Dermis blood vessel endothelial cell (primary cell): Measurements from ENCODE around the gene L3MBTL1. TPM values are rescaled to one million over a fixed set of nuclear protein-coding genes. Genes with fewer than 3 reads are reported as not detected.

Source experiments
- DNase-seq: peaks from one replicate; pipeline ENCODE4 v3.0.0; 2010
- total RNA-seq: library from RNA; depleted of rRNA; stranded (reverse); fragments of >200 nt; gene quantifications from 2 replicates; pipeline ENCODE4 v1.2.3, GENCODE V29; 2014

L3MBTL1 gene
- total RNA-seq, 1 donor from 2014 or later: 8.2 TPM

DNA sequence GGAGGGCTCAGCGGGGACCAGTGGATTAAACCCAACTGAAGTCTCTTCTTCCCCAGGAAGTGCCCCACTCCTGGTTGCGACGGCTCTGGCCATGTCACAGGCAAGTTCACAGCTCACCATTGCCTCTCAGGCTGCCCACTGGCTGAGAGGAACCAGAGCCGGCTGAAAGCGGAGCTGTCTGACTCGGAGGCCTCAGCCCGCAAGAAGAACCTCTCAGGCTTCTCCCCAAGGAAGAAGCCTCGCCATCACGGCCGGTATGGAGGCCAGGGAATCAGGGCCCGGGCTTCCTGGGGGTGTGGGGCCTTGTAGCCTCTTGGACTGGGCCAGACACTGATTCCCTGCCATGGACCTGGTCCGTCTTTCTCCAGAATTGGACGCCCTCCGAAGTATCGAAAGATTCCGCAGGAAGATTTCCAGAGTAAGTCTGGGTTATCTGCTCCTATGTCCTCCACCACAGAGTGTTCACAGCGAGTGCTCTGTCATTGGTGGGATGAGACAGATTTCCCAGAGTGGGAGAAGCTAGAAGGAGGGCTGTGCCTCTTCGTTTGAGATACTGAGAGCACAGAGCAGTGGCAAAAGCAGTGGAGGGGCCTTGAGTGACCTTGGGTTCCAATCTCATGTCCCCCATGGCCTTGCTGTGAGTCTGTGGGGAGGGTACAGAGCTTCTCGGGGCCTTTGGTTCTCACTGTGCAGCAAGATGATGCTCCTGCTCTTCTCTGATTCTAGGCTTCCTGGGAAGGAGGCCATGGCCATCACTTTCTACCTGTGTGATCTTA lies 28.7 kb downstream of the L3MBTL1 start:
- DNase-seq: no peak

DNA sequence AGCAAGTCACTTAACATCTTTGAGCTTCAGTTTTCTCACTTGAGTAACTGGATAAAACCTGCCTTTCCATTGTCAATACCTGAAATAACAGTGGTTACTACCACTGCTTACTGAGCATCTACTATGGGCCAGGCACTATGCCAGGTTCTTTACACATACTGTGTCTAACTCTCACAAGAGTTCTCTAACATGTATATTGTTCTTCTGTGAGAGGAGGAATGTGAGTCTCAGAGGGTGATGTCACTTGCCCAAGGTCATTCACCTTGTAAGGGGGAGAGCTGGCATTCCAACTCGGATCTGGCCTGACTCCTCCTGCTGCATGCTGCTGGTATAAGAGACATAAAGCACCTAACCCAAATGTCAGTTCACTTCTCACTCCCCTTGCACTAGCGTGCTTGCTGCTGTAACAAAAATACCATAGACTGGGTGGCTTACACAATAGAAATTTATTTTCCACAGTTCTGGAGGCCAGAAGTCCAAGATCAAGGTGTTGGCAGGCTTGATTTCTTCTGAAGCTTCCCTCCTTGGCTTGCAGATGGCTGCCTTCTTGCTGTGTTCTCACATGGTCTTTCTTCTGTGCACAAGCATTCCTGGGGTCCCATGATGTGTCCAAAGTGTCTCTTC lies 29.4 kb downstream of the L3MBTL1 start:
- peak; percentile 12 for DNase-seq

DNA sequence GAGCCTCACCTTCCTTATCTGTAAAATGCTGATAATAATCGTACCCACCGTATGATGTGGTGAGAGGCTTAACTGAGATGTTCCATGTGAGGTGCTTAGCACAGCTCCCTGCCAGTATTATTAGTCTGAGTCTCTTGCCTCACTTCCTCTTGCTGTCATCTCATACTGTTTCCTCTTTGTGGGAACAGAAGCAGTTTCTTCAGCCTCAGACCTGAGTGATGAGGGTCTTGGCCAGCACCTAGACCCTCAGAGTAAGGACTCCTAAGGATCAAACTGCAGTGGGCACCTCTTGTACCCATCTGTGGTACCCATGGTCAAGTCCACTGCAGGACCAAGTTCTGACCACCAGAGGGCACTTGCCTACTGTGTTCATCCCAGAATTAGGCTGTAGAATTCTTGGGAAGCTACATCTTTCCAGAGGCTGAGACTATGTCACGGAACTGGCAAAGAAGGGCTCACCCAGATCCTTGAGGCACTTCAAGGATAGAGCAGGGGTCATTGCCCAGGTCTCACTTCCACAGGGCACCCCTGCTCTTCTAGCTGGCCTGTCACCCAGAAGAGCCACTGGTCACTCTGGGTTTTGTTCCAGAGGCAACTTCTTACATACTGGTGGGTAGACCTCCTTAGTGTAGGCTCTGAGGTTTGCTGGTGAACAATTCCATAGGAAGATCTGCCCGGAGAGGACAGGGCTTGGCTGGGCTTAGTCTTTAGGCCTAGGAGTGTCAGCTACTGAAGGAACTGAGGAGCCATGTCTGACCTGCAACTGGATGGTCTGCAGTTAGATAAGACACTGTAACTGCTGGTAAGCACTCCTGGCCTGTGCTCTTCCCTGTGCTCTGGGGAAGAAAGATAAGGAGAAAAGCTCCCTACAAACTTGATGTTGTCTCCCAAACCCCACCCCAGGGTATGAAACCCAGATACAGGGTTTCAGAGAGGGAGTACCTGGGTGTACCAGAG lies 30.7 kb downstream of the L3MBTL1 start:
- DNase-seq: peak; percentile 81

DNA sequence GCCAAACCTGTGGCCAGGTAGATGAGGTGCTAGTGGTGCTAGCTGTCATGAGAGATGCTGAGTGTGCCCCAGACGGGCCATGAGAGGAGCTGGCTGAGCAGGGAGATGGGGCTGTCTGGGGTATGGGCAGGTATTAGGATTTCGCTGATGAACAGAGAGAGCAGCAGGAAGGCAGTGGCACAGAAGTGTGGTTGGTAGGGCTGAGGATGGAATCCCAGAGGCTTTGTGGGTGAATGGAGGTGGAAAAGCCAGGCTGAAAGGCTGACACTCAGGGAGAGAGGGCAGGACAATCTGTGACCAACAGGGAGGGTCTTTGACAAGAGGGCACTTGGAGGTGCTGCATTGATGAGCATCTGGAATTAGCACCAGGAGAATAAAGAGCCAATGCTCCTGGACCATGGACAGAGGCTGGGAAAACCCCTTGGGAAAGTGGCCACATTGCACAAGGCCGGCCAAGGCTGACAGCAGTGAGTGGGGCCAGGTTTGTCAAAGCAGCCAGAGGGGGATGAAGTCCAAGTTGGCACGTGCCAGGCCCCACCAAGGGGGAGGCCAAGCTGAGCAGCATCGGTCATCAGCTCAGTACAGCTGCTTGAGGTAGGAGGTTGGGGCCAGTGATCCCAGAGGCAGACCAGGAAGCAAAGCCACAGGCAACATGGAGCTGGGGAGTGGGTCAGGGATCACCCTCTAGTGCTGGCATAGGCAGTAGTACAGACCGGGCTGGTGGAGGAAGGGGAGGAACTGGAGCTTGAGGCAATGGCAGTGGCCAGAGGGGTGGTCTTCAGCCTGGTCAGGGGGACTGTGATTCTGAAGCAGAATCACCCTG lies 31.6 kb downstream of the L3MBTL1 start:
- DNase-seq: no peak

DNA sequence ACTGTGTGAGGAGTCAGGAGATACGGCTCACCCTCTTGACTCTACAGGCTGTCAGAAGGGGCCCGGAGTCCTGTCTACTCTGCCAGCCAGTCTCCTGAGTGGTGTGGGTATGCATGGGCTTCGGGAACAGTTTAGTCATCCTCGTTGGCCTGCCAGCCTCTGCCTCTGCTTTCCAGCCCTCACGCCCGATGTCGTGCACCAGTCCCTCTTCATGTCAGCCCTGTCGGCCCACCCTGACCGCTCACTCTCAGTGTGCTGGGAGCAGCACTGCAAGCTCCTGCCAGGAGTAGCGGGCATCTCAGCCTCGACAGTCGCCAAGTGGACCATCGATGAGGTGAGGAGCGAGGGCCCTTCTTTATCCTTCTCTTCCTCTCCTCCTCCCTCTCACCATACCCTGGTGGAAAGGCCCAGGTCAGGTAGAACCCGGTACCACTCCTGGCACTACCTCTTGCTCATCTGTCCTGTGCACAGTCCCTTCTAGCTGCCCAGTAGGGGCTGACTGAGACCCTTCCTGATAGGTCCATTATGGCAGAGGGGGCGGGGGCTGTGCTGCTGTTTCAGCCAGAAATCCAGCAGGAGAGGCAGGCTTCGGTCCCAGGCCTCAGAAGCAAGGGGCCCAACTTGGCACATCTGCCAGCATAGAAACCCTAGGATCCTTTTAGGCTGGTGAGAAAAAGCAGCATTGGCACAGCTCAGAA lies 32.6 kb downstream of the L3MBTL1 start:
- no peak for DNase-seq

DNA sequence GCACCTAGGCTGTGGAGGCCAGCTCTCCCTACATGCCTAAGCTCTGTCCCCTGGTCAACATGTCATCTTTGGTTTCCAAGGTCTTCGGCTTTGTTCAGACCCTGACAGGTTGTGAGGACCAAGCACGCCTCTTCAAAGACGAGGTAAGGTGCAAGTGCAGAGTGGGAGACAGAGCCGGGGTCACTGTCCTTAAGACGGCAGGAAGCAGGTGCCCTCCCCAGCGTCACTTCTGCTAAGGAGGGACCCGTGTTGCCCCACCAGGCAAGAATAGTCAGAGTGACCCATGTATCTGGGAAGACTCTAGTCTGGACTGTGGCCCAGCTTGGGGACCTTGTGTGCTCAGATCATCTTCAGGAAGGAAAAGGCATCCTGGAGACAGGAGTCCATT lies 33.2 kb downstream of the L3MBTL1 start:
- no peak for DNase-seq

DNA sequence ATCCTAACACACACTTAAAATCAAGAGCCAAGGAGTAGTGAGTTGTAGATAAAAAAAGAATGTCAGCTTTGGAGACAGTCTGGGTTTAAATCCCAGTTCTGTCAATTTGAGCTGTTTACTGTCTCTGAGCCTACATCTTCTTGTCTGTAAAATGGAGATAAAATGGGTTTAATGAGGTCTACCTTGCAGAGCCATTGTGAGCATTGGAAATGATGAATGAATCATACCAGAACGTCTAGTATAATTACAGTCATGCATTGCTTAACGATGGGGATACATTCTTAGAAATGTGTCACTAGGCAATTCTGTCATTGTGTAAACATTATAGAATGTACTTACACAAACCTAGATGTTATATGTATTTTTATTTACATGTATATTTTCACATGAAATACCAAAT lies 33.7 kb downstream of the L3MBTL1 start:
- no peak for DNase-seq

DNA sequence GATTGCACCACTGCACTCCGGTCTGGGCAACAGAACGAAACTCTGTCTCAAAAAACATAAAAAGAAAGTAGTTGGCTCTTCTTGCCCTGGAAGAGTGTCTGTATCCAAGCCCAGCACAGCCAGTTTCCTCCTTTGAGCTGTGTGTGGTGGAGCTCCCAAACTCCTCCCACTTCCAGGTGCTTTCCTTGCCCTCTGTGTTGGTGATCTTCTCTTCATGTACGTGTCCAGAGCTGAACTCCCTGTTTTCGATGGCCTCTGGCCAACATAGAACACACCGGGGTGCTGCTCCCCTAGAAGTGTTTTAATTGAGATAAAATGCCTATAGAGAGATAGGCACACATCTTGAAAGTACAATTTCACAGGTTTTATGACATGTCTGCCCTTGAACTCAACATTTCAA lies 34.7 kb downstream of the L3MBTL1 start:
- DNase-seq: no peak

DNA sequence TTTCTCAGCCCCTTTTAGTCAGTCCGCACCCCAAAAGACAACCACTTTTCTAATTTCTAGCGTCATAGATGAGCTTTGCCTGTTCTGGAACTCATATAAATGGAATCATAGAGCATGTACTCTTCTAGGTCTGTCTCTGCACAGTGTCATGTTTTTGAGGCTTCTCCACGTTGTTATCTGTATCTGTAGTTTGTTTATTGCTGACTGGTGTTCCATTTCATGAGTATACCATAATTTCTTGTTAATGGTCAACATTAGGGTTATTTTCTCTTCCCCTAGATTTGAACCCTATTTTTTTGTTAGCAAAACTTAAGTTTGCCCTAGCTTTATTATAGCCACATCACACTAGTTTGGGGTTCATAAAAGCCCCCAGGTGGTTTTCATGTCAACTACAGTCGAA lies 35.2 kb downstream of the L3MBTL1 start:
- DNase-seq: no peak

DNA sequence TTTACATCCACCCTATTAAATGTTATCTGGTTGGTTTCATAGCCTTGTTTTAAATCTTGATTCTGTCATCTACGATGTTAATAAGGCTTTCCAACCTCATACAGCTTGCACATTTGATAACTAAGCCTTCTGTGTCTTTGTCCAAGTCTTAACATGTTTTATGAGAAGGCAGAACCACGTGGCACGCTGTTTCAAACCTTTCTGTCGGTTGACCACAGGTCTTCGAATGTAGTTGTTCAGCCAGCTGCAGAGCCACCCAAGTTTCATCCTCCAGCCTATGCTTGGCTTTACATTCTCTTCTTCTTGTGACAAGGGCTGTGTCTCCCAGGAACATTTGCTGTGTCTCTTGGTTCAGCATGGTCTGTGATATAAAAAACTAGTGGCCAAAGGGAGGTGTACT lies 35.6 kb downstream of the L3MBTL1 start:
- no peak for DNase-seq

DNA sequence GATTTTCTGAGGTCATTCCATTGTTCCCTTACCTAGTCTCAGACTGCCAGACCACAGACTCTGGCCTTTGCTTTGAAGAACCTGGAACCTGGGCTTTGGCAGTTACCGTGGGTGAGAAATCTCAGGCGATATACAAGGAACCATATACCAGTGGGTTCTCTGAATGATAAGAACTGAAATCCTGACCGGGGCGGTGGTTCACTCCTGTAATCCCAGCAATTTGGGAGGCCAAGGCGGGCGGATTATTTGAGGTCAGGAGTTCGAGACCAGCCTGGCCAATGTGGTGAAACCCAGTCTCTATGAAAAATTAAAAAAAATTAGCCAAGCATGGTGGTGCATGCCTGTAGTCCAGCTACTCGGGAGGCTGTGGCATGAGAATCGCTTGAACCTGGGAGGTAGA lies 37.0 kb downstream of the L3MBTL1 start:
- peak; percentile 62 for DNase-seq

DNA sequence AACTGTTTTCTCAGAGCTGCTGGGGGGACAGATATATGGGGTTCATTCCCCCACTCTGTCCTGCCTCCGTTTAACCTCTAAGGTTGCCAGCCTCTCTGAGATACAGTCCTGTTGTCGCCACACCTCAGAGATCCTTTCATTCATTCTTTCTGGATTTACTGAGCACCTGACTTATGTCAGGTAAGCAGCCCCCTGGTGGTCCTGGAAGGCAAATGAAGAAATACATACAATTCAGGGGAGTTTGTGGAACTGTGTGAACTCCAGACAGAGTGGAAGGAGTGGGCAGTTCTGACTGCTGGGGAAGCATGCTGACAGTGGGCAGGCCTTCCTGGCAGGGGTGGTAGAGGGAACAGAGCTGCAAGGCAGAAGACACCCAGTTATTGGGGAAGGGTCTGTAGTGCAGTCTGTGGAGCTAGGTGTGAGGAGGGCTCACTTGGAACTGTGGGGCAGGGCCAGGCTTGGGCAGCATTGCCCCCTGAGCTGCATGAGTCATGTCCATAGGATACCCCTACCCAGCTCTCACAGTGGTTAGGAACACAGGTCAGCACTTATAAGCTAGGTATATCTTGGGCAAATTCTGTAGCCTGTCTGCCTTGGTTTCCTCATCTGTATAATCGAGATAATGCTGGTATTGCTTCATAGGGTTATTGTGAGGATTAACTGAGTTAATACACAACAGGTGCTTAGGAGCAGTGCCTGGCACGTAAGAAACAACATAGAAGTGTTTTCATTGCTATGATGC lies 38.5 kb downstream of the L3MBTL1 start:
- no peak for DNase-seq

DNA sequence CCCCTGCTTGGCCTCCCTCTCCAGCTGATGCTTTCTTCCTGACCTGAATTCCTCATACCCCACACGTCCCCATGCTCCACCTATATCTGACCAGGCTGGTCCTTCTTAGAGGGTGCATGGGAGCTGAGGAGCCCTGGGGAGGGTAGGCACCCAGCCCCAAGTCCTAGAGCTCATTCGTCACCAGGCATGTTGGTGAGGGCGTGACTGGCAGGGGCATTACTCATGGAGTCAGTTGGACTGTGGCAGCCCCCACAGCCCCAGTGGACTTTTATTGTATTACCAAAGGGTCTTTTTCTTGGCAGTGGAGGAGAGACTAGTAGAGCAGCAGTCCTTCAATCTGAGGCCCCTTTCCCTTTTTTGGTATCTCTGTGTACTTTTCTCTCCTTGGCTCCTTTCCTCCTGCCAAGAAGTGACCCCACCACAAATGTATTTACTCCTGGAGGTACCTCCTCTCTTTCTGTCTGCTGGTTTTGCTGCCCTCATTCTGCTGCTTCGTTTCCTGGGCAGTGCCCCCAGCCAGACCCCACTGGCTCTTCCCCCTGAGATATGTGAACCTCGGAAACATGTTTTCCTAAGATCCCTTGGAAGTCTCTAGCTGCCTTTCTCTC lies 40.9 kb downstream of the L3MBTL1 start:
- no peak for DNase-seq

DNA sequence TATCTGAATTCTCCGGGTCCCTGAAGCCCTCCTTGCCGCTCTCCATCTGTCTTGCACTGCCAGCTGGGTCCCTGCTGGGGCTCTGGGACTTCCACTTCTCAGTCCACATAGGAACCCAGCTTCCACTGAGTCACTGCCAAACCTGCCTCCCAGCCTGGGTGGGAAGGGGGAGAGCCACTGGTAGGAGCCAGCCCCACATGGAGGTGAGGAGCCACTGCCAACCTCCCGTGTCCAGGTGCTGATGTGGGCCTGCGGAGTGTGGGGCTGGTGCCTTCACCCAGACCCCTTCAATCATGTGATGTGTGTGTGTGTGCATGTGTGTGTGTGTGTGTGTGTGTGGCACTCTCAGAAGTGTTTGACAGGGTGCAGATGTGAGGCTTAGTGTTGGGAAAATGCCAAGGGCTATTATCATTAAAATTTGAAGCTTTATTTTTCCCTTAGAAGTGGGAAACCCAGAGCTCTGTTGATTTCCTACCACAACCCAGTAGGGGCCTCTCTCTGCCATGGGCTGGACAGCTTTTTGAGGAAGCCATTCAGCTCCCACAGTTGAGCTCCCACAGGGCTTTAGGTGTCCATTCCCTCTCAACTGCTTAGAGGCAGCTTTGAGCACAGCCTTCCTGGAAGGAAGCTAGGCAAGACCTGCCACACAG lies 42.0 kb downstream of the L3MBTL1 start:
- DNase-seq: no peak

DNA sequence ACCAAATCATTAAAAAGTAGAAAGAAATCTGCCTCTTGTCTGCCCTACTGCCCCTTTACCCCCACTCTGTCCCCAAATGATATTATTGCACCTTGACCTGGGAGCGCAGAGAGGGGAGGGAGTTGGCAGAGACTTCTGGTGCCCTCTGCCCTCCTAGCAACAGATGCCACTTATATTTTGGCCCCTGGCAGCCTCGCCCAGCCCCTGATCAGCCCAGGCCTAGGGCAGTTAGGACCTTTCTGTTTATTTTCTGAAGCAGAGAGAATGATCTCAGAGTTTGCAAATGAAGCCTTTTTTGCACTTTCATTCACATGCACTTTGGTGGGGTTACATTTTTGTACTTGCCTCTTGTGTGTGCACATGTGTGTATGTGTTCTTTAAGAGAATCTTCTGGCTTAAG lies 43.0 kb downstream of the L3MBTL1 start:
- no peak for DNase-seq

DNA sequence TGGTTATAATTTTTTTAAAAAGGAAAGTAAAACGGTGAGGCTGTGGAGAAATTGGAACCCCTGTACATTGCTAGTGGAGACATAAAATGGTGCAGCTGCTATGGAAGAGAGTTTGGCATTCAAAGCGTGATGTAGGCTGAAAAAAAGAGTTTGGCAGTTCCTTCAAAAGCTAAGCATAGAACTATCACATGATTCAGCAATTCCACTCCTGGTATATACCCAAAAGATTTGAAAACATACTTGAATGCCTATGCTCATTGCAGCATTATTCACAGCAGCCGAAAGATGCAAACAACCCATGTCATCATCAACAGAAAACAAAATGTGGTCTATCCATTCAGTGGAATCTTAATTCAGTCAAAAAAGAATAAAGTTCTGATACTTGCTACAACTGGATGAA lies 46.9 kb downstream of the L3MBTL1 start:
- no peak for DNase-seq

DNA sequence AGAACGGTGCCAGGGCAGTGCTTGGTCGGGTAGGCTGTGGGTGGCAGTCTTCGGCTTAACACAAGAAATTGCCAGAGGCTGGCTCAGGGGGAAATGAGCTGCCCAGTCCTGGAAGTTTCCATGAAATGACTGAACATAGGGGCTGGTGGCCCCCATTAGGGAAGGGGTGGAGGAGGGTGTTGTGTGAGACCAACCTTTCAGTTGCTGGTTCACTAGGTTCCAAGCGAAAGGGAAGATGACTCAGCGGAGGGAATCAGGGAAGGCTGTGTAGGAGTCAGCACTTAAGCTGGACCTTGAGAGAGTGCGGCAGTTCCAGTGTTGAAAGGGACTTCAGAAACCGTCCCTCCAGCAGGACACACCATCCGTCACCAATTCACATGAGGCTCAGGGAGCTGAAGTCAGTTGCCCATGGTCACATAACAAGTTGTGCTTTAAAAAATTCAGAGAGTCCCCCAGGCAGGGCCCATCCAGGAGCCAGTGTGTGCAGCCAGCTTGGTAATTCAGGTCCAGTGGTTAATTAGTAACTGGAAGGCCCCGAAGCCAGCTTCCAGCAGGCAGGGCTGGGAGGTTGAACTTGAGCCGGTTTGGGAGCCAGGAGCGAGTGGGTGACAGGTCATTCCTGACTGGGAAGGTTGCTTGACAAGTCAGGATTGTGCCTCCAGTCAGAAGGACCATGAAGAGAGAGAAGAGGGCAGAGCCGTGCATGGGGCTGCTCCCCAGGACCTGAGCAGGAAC lies 51.1 kb downstream of the L3MBTL1 start, which contains the start of gene SGK2:
Gene SGK2 (plus strand): TSS at position 616 of the 735 bp plus-strand sequence. CDS start 7,469 bp downstream, outside the sequence.
- DNase-seq: peak; percentile 45

DNA sequence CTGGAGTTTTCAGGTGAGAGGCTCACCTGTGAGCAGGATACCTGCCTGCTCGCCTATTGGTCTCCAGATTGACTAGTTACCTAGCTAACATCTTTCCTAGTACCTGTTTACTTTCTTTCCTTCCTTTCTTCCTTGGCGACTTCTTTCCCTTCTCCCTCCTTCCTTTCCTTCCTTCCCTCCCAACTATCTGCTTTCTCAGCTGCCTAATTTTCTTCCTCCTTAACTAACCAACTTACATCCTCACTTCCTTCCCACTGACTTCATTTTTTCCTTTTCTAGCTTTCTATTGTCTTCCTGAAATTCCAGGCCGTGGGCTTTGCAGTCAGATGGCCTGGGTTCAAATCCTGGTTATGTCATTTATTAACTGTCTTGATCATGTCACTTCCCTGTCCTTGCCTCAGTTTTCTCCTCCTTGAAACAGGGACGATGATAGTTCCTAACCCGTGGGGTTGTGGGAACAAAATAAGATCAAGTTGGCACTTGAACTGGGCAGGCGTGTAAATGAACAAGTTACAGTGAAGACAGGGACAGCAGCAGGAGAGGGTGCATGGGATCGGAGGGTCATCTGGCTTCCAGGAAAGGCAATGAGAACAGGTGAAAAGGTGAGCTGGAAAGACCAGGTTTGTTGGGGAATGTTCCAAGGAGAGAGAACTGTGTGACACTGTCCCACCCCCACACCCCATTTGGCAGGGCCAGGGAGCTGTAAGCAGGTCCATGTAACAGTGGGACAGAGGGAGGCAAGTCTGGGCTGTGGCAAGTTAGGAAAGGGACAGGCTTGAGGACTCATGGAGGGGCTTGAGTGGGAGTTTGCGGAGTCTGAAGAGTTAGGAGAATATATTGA lies 51.9 kb downstream of the L3MBTL1 start:
- DNase-seq: no peak
